NCI-H774 (cell line): Measurements from ENCODE around the gene ATXN7L1.
"Not testable (repeated sequence)": the region's sequence is repeated elsewhere in the genome, so short reads cannot be mapped to it uniquely, and the experiment has no call there.

Source experiments
- DNase-seq: peaks from one replicate; lab custom pipeline; 2025; lab: John Stamatoyannopoulos, UW

Gene ATXN7L1

GRCh38 chr7:105703207-105703930, 173.0 kb downstream of the ATXN7L1 start:
- DNase-seq = no peak

GRCh38 chr7:105699568-105700236, 176.7 kb downstream of the ATXN7L1 start:
- no peak for DNase-seq

GRCh38 chr7:105698531-105698930, 177.9 kb downstream of the ATXN7L1 start:
- no peak for DNase-seq

GRCh38 chr7:105697753-105698152, 178.6 kb downstream of the ATXN7L1 start:
- DNase-seq = no peak

GRCh38 chr7:105697169-105697568, 179.2 kb downstream of the ATXN7L1 start:
- not testable (repeated sequence) for DNase-seq

GRCh38 chr7:105693576-105693975, 182.8 kb downstream of the ATXN7L1 start:
- DNase-seq = no peak

- DNase-seq = peak; percentile 73
Measured at GRCh38 chr7:105691680-105692564, 184.5 kb downstream of the ATXN7L1 start.

- DNase-seq = no peak
Measured at GRCh38 chr7:105691082-105691679, 185.2 kb downstream of the ATXN7L1 start.

- no peak for DNase-seq
Measured at GRCh38 chr7:105690325-105690945, 186.0 kb downstream of the ATXN7L1 start.

- no peak for DNase-seq
Measured at GRCh38 chr7:105689067-105689819, 187.2 kb downstream of the ATXN7L1 start.

- no peak for DNase-seq
Measured at GRCh38 chr7:105688617-105689016, 187.8 kb downstream of the ATXN7L1 start.

GRCh38 chr7:105685161-105685560, 191.2 kb downstream of the ATXN7L1 start:
- DNase-seq = no peak

- DNase-seq = no peak
Measured at GRCh38 chr7:105682341-105683060, 193.9 kb downstream of the ATXN7L1 start.

- DNase-seq = no peak
Measured at GRCh38 chr7:105680505-105681187, 195.8 kb downstream of the ATXN7L1 start.

- no peak for DNase-seq
Measured at GRCh38 chr7:105678811-105679495, 197.4 kb downstream of the ATXN7L1 start.

- DNase-seq = no peak
Measured at GRCh38 chr7:105677817-105678573, 198.4 kb downstream of the ATXN7L1 start.

- DNase-seq = no peak
Measured at GRCh38 chr7:105677410-105677730, 199.0 kb downstream of the ATXN7L1 start.

GRCh38 chr7:105675934-105676371, 200.4 kb downstream of the ATXN7L1 start:
- no peak for DNase-seq
